HG03039 (cell line): Measurements from ENCODE around the gene LAMA2.
"Not testable (repeated sequence)": the region's sequence is repeated elsewhere in the genome, so short reads cannot be mapped to it uniquely, and the experiment has no call there.

Experiments used
- ATAC-seq: cut with Tn5 transposase; IDR thresholded peaks from one replicate; pipeline ENCODE4 v1.9.1; 2021; ENCODE audit warnings: mild to moderate bottlenecking, moderate library complexity; ENCODE audit not compliant: unreplicated experiment

The LAMA2 gene

DNA sequence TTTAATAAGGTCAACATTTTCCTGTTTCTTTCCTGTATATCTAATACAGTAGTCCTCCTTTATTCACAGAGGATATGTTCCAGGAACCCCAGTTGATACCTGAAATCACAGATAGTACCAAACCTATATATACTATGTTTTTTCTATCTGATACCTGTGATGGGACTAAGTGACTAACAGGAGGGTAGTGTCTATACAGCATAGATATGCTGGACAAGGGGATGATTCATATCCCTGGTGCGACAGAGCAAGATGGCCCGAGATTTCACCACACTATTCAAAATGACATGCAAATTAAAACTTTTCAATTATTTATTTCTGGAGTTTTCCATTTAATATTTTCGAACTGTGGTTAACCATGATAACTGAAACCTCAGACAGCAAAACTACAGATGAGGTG is 281.1 kb downstream of the LAMA2 start:
- ATAC-seq, result no peak

DNA sequence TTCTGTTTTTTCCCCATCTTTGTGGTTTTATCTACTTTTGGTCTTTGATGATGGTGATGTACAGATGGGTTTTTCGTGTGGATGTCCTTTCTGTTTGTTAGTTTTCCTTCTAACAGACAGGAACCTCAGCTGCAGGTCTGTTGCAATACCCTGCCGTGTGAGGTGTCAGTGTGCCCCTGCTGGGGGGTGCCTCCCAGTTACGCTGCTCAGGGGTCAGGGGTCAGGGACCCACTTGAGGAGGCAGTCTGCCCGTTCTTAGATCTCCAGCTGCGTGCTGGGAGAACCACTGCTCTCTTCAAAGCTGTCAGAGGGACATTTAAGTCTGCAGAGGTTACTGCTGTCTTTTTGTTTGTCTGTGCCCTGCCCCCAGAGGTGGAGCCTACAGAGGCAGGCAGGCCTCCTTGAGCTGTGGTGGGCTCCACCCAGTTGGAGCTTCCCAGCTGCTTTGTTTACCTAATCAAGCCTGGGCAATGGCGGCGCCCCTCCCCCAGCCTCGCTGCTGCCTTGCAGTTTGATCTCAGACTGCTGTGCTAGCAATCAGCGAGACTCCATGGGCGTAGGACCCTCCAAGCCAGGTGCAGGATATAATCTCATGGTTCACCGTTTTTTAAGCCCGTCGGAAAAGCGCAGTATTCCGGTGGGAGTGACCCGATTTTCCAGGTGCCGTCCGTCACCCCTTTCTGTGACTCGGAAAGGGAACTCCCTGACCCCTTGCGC is 289.5 kb downstream of the LAMA2 start:
- not testable (repeated sequence) for ATAC-seq

DNA sequence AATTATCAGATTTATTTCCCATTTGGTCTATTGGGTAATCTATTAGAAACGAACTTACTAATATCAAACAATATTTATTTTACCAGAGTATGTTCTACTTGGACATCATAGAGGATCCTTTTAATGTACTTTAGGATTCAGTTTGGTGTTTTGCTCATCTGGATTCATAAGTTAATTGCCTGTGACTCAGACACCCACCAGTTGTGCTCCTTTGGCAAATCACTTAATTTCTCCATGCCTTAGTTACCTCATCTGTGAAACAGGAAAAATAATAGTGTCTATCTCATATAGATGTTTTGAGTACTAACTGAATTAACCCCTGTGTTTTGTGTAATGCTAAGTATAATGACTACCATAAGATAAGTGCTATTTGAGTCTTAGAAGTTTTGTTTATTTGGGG is 292.1 kb downstream of the LAMA2 start:
- ATAC-seq, result no peak

DNA sequence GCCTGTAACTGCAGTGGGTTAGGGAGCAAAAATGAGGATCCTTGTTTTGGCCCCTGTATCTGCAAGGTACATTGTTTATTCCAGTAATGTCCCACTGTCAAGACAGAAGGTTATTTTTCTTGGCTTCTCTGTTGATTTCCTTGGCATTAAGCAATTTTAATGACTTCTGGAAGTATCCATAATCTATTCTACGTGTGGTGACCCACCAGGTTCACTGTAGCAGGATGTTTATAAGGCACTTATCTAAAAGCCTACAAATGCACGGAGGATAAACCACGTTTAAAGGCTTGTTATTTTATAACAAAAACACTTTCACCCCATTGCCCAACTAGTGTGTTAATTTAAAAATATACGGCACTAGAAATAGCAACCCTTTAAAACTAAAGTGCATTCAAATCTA is 294.9 kb downstream of the LAMA2 start:
- no peak for ATAC-seq

DNA sequence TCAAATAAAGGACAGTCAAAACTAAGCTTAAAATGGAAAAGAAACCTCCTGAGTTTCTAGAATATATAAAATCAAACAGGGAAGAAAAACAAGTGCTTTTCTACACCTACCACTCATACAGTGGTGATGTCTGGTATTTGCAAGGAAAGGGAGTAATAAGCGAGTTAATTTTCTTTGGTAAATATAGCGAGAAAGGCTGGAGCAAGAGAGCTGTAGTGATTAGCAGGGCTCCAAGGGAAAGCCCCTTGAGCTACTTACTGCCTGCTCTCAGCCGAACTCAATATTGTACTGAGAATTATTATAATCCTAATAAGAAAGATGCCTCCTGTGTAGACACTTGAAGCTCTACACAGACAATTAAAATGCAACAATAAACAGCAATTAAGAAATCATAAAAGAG is 296.3 kb downstream of the LAMA2 start:
- ATAC-seq, result no peak

DNA sequence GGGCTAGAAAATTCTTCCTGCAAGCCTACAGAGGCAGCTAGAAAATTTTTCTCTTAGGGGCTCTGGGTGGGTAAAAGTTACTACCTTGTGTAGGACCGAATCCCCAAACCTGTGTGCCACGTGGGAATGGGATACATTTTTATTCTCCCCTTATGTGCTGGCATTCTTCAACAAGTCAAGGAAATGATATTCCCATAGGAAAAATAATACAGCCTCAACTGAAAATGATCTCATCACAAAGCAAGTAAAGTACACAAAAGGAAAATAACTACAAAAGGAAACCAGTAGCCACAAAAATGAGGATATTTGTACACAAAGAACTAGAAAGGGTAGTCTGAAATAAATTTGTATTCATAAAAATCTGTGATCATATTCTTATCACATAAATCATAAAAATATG is 298.1 kb downstream of the LAMA2 start:
- ATAC-seq, result no peak

DNA sequence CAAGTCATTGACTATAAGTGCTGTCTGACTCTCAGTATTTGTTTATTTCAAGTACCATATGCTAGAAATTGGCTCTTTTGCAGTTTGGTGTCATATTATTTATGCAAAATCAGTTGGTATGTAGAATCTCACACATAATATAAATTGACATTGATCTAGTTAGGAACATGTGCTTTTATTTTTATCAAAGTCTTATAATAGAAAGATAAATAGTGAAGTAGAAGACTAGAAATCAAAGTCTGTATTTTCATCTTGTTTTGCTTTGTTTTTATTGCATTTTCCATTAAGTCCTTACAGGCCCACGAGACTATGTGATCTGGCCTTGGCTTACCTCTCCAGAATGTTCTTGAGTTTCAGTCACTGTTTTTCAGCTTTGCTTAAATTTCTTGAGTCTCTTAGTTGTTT is 300.3 kb downstream of the LAMA2 start:
- ATAC-seq, result no peak

DNA sequence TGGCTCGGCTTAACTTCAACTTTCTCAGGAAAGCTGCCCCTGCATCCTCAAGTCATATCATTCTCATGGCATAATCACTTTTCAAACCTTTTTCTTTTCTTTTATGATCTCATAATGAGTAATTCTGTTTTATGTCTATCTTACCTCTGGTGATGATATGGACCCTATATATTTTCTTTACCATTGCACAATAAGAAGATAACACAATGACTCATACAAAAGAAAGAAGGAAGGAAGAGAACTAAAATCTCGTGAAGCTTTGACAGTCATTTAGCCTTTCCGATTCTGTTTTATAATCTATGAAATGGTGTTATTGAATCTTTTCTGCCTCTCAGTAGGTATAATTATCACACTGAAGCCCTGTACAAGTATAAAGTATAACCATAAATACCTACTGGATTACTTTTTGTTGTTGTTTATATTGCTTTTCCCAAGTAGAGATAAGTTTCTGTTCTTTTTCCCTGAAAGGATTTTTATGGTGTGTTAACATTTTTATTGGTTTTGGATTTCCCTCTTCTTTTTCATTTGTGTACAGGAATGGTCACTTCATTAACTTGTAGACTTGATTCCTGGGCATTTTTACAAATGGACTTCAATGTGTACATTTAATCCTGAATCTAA is 300.9 kb downstream of the LAMA2 start:
- ATAC-seq, result no peak

DNA sequence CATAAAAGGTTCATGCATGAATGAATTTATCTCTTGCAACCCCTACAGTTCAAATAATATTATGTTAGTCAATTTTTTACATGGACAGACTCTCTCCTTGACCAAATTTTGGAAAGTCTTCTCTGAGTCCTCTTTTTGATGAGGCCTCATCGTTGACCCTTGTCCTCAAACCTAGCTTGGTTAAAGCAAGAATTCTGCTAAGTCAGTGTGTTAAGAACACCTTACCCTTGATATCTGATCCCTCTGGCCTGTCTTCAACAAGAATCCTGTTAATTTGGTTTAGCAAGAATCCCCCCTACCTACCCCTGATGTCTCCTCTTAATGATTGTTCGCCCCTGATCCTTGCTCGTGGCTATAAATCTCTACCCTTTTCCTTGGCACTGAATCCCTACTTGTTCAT is 301.4 kb downstream of the LAMA2 start:
- ATAC-seq, result no peak

DNA sequence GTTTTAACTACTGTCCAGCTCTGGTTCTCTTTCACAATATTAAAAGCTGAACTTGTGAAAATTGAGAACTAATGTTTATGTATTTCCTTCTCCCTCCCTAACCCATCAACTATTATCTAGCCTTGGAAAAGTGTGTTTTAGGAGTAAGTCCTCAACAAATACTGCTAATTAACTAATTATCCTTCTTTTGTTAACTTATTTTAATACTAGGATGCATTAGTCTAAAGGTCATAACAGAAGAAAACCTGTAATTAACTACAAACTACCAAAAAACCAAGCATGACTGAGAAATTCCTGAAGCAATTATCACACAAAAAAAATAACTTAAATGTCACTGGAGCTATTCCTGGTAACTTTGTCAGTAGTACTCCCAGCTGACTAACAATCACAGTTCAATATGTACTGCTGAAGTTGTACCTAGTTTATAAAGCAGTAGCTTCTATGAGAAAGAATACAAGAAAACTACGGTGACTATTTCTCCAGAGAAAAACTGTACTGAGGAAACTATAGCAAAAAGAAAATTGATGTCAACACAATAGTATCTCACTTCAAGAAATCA is 301.9 kb downstream of the LAMA2 start:
- no peak for ATAC-seq

DNA sequence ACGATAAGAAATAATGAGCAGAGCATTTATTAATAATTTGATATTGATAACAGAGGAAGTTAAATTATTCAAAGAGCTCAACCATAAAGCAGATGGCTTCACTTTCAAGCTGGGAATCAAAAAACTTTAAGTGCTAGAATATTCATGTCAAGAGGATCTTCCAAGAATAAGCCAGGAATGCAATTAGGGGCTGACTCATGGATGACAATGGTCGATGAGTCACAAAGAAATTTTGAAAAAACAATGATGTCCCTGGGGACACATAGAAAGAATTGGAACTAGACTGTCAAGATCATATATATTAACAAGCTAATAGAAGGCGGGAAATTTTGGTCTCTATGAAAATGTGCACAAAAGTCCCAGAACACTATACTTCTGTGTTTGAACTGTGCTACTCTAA is 304.1 kb downstream of the LAMA2 start:
- ATAC-seq, result no peak

DNA sequence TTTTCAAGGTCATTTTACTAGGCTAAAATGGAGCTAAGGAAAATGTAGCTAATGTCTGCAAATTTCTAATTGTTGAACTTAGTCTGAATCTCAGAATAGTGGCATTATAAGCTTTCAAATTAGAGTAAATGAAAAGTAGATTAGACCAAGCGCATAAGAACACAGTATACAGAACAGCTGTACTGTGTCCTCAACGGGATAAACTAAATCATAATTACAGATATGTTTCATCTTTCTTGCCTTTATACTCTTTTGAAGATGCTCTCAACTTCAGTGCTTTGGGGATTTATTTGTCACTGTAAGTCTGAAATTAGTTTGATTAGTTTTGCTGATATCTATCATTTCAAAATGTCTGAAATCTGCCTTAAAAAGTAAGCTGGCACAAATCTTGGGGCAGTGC is 305.4 kb downstream of the LAMA2 start:
- no peak for ATAC-seq

DNA sequence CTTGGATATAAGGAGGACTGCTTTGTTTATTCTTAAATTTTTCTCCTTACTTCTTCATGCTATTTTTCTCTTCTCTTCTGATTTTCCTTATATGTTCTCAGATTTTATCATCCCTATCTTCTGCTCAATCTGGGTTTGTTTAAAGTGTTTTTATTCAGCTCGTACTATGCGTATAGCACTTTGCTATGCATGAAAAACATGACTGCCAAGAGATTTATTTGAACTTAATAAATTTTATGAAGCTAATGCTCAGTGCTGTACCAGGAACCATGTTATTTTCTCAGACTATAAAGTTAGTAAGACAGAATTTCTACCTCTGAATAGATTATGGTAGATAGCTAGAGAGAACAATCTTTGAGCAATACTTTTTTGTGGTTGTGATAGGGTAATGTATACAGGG is 305.9 kb downstream of the LAMA2 start:
- ATAC-seq, result no peak

DNA sequence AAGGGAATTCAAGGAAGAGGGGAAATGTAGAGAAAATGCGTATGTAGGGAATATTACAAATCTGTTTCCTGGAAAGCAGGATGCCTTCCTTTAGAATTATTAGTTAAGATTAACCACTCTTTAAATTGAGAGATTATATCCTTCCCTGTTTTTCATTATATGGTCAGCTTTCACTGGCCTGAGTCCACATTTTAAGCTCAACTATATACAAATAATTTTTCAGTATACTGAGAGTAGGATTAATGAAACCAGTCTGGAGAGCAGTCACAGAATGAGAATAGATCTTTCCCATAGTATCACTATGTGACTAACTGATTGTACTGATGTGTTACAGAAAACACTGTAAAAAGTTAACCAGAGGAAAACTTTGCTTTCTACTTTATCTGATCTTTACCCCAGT is 306.3 kb downstream of the LAMA2 start:
- no peak for ATAC-seq

DNA sequence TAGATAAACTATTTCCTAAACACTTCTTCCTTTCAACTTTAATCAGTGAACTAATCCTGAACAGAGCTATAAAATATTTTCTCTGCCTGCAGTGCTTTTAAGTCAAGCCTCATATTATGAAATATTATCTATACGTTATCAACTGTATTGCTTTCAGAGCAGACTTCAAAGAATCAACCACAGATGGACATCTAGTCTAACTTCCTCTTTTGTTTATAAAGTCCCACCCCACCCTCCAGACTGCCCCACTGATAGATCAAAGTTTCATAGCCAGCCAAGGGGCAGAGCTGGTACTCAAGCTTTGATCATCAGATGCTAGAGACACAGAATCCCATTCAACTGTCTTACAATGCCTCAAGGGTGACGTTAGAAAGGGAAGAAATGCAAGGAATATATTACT is 308.3 kb downstream of the LAMA2 start:
- no peak for ATAC-seq

DNA sequence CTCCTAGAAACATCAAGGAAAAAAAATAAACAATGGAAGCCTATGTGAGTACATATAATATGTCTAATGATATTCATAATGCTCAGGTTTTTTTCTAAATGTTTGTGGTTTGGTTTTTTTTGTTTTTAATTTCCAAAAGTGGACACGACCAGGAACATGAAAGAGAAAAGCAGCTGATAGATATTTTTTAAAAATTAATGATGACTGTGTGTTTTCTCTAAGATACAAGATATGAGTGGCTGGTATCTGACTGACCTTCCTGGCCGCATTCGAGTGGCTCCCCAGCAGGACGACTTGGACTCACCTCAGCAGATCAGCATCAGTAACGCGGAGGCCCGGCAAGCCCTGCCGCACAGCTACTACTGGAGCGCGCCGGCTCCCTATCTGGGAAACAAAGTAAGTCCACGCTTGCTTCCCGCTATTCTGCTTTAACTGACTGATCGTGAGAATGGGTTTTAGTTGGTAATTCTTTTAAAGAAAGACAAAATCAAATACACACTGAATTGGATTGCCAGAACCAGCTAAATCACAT is 309.6 kb downstream of the LAMA2 start:
- ATAC-seq, result no peak

DNA sequence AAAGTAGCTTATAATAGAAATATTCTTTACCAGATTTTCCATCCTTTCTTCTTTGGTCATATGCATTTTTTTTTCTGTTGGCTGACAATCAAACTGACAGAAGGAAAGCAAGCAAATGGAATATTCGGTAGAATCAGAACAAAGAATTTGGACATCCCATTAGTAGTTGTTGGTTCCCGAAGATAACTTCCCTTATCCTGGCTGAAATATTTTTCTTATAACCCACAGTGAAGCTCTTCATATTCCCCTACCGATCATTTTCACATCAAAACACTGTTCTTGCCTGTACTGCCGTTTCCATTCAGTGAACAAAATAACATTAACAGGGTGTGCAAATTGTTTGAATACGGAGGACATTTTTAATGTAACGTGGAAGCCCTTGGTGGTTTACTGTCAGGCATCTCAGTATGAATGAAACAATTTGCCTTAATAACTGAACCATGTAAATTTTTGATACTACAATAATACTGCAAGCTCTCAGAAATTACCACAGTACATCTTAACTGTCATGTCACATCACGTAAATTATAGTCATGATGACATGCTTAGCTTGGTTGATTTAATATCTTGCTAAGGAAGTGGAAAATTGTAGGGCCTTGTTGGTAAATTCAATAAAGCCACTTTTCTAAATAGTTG is 311.5 kb downstream of the LAMA2 start:
- ATAC-seq, result no peak

DNA sequence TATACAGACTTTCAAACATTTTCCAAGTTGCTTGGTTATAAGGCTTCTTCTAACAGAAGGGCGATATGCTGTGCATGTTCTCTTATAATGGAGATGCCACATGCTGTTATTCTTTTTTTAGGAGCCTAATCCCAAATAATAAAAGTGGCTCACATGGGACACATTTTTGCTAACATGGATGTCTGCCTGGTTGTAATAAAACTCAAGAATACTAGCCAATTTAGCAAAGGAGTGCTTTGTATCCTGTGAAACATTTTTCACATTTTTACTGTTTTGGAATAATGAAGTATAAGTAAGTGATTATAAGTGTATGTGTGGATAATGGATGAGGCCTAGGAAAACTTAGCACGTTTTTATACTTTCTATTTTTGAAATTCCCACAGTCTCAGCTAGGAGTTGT is 312.2 kb downstream of the LAMA2 start:
- ATAC-seq, result no peak

DNA sequence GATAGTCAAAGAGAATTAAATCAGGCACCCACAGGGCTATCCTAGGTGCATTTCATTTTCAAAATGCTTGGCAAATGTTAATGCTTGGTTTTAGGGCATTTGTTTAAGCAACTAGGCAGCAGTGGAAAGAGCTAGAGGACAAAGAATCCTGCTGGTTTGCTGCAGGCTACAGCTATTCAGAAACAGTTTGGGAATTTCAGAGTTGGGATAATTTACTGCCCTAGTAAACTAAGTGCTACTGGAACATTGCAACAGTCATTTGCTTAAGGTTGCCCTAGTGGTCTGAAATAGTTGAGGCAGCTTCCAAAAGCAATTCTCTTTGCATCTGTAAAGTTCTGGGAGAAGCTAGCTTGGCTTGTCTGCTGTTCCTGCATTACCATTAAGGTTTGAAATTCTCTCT is 312.7 kb downstream of the LAMA2 start:
- no peak for ATAC-seq

DNA sequence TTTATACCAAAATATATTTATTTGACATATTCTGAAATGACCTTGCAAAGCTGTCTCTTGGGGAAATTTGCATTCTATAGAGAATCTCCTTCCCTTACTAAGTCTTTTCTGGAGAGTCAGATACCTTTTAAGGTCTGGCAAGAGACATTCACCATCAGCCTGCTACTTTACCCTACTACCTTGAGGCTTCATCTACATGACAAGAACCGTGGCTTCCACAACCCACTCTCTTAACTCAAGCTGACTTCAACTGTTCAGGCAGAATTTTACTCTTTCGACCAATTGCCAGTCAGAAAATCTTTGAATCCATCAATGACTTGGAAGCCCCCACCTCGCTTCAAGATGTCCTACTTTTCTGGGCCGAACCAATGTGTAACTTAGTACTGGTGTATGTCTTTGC is 314.2 kb downstream of the LAMA2 start:
- no peak for ATAC-seq

DNA sequence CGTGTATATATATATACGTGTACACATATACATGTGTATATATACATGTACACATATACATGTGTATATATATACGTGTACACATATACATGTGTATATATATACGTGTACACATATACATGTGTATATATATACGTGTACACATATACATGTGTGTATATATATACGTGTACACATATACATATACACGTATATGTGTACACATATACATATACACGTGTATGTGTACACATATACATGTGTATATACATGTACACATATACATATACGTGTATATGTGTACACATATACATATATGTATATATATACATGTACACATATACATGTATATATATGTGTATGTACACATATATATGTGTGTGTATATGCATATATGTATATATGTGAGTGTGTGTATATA is 317.2 kb downstream of the LAMA2 start:
- ATAC-seq, result no peak
